ENCODE measurements around the gene NBEA.
"Not testable (repeated sequence)": the region's sequence is repeated elsewhere in the genome, so short reads cannot be mapped to it uniquely, and the experiment has no call there.

The NBEA gene

DNA sequence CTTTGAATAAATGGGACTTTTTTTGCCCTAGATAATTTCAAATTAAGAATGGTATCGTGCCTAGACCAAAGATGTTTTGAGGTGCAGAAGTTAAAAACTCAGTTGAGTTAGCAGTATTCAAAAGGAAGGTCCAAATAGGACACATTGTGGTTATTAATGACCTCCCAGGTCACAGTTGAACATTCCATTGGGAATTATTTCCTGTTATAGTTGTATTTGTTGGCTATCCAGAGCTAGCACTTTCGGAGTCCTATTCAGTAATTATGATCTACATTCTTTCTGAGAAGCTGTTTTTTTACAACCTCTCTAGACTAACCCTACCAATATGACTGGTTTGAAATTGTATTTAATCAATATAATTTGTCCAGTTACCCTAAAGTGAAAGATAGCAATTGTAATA, 450.7 kb downstream of the NBEA start:
- DNase-seq (ENCODE audit: low read depth): no peak

DNA sequence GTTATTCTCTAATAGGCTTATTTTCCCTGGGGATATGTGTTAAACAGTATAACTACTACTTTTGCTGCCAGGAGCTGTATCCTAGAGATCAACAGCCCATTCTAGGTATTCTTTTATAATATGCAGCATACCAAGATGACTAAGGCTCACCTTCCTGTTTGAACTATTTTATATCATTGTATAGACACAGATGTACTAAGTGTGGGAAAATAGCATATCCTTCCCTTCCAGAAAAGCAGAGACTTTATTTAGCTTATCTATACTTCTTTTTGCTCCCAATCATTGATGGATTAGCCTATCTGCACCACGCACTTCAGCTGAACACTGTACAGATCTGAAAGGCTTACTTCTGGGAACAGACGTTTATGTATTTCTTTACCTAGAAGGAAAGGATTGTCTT, 451.8 kb downstream of the NBEA start:
- DNase-seq (ENCODE audit: low read depth): no peak

- not testable (repeated sequence) for DNase-seq (ENCODE audit: low read depth)
Measured at GRCh38 chr13:35408285-35408684, 466.2 kb downstream of the NBEA start.

DNA sequence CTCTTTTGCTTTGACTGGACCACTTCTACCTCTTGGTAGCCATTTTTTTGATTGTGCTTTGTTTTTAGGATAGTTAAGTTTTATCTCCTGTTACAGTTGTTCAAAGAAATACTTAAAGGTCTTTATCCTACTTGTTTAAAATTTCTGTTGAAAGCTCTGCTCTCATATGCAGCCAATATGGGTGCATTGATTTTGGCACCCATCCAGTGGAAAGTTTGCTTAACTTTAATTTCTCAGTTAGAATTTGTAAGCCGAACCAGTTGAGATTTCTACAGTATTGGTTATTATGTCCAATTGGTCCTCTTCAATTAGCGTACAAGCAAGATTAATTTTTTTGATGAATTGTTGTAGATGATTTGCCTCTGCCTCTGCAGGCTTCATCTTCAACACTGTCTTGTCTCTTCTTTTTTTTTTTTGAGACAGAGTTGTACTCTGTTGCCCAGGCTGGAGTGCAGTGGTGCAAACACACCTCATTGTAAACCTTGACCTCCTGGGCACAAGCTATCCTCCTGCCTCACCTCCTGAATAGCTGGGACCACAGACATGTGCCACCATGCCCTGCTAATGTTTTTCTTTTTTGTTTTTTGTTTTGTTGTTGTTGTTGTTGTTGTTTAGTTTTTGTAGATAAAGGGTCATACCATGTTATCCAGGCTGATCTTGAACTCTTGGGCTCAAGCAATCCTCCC, 469.1 kb downstream of the NBEA start:
- no peak for DNase-seq (ENCODE audit: low read depth)

- no peak for DNase-seq (ENCODE audit: low read depth)
Measured at GRCh38 chr13:35448465-35448864, 506.4 kb downstream of the NBEA start.

GRCh38 chr13:35449821-35450220, 507.8 kb downstream of the NBEA start:
- no peak for DNase-seq (ENCODE audit: low read depth)

- DNase-seq (ENCODE audit: low read depth): no peak
Measured at GRCh38 chr13:35455022-35455421, 513.0 kb downstream of the NBEA start.

DNA sequence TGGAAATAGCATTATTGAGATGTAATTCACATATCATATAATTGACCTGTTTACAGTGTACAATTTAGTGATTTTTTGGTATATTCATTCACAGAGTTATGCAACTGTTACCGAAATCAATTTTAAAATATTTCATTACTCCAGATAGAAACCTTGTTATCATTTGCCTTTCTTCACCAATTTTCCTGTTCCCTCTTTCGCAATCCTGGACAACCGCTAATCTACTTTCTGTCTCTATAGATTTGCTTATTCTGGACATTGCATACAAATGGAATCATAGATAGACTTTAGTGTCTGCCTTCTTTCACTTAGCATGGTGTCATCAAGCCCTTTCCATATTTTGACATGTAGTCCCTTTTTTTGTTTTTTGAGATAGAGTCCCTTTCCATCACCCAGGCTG, 515.2 kb downstream of the NBEA start:
- DNase-seq (ENCODE audit: low read depth): no peak

DNA sequence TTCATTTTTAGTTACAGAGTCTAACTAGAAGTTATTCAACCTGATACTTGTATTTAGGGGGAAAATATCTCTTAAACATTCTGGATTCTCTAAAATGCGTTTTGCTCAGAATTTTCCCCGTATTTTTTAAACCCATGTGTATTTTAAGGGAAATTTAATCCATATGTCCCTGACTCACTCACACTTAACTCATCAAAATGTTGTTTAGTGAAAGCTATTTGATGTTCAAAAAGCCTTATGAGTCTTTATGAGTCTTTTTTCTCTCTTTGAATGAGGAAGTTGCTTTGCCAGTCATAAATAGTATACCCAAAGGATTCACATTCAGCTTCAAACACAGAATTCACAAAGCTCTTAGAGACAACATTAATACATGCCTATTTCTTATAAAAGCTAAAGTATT, 518.0 kb downstream of the NBEA start:
- no peak for DNase-seq (ENCODE audit: low read depth)

DNA sequence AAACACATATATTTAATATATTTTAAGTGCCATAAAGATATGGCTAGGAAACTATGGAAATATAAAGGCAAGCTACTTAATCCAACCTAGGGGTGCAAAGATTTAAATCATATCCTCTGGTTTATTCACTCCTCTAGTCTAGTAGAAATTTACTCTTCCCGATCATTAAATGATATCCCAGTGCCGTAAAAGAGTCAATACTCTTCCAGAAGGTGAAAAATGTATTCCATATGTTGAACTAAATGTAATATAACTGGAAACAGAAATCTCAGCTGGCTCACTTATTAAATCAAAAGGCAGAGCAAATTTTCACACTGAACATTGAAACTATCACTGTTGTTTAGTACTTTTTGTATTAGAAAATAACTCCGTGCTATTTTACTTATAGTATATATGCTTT, 523.3 kb downstream of the NBEA start:
- DNase-seq (ENCODE audit: low read depth): no peak

DNA sequence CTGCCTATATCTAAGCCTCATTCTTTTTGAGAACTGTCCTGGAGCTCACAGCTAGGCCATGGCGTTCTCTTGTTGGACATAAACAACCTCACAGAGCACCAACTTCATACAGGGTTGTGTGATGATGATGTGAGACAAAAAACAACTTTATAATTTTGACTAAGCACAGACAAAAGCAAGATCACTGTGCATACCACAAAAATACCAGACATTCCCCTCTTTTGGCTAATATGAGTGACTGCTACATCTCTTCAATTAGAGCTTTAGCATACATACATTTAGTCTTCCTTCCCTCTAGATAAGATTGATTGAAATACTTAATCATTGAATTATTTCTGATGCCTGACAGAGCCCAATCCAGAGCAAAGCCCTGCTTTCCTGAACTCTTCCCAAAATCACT, 526.1 kb downstream of the NBEA start:
- no peak for DNase-seq (ENCODE audit: low read depth)

DNA sequence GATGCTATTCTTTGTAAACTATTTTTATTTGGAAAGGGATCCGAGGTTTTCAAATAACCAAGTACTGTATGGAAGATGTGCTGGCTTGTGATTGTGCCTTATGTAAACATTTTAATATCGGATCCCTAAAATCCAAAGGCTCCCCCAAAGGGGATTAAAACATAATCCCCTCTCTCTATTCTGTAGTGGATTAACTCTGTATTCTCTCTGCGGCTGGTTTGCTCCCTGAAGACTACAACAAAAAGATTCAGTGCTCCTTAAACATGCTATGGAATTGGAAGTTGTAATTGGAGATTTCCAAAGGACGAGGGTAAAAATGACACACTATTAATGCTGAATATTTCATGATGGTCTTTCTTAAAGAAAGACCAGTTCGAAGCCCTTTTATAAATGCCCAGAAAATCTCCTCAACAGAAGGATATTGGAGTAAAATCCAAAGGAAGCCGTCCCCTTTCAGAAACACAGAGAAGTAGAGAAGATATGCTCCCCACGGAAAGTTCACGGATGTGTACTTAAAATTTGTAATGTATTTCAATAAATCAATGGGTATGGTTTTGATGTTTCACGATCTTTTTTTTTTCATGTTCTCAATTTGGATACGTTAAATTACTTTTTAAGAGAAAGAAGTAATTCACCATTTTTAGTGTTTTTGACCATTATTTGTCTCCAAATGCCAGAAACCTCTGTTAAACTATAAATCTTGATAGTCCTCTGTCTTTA, 527.9 kb downstream of the NBEA start:
- no peak for DNase-seq (ENCODE audit: low read depth)

GRCh38 chr13:35470671-35471661, 528.9 kb downstream of the NBEA start:
- no peak for DNase-seq (ENCODE audit: low read depth)

GRCh38 chr13:35471706-35472322, 529.7 kb downstream of the NBEA start:
- DNase-seq (ENCODE audit: low read depth): no peak

DNA sequence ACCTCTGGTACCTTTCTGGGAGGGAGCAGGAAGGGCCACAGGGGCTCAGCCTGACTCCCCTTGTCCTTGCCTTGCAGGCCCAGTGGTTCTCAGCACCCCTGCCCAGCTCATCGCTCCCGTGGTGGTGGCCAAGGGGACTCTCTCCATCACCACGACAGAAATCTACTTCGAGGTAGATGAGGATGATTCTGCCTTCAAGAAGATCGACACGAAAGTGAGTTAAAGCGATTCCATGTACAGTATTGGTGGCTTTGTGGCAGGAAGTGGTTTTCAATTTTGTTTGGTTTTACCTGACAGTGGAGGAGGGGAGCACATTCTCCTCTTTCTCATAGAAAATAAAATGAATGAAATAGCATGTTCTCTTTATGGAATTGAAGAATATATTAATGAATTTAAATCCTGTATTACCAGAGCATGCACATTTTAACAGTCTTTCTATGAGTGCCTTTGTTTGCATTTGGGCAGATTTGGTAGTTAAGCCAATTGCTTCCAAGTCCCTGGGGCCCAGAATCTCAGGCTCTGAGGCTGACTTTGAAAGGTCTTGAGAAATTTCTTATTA, 530.3 kb downstream of the NBEA start:
- no peak for DNase-seq (ENCODE audit: low read depth)

DNA sequence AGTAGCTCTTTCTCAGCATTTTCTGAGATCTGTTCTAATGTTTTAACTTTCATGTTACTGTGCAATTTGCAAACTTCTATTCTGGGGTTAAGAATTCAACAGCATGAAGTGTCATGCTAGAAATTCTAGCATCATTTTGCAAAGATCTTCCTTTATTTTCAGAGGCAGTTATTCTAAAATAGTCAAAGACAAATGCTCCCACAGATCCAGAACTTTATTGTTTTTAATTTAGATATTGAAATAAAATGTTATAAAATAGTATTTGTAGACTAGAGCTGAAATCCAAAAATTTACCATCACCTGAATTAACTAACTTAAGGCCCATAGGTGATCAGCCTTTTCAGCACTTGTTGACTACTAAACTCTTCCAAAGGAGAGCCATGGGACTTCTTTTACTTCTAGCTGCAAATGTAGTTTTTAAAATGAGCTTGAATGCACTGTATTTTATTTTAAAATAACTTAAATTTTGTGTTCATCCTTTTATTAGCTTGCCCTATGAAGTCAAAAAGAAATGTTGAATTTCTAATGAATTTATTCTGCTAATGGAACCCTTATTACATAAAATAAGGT, 531.2 kb downstream of the NBEA start:
- DNase-seq (ENCODE audit: low read depth): no peak

DNA sequence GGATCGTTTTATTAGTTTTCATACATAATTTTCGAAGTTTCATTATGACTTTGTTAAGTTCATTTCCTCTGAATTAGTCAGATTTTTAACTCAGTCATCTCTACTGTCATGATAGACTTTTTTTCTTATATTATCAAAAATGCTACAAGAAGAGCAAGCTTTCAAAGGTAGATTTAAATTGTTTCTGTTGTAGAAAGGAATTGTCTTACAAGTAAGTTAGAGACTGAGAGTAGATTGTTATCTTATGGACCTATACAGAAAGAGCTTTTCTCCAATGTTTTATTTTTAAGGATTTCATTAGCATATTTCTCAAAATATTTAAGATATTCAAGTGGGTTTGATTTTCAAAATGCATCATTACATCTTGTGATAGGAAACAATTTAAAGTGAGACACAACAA, 531.7 kb downstream of the NBEA start:
- no peak for DNase-seq (ENCODE audit: low read depth)

DNA sequence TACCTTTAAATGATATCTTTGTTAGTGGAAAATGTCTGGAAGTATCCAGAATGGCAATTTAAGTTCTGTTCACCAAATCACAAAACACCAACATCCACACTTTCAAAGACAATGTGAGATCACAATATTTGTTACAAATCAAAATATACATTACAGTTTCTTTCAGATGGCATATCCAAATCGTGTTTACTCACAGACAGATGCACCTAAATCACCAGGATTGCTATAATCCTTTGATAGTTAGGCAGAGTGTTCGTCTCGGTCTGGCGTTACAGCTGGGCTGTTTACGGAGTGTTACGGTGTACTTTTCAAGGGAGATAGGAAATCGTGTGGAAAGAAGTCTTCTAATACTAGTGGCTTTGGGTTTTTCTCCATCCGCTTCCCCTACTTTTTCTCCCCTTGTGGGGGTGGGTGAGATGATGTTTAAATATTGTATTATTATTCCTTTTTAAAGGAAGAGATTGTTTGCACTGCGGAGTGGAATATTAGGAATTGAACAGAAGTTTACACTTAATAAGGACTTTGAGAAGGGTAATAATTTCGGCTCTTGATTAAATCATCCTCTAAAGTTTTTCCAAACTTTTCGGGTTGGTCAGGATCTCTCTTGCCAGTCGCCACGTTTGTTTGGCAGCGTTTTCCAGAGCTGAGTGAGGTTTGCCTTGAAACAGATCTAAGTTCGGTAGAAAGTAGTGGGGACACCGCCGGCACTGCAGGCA, 532.6 kb downstream of the NBEA start:
- no peak for DNase-seq (ENCODE audit: low read depth)

DNA sequence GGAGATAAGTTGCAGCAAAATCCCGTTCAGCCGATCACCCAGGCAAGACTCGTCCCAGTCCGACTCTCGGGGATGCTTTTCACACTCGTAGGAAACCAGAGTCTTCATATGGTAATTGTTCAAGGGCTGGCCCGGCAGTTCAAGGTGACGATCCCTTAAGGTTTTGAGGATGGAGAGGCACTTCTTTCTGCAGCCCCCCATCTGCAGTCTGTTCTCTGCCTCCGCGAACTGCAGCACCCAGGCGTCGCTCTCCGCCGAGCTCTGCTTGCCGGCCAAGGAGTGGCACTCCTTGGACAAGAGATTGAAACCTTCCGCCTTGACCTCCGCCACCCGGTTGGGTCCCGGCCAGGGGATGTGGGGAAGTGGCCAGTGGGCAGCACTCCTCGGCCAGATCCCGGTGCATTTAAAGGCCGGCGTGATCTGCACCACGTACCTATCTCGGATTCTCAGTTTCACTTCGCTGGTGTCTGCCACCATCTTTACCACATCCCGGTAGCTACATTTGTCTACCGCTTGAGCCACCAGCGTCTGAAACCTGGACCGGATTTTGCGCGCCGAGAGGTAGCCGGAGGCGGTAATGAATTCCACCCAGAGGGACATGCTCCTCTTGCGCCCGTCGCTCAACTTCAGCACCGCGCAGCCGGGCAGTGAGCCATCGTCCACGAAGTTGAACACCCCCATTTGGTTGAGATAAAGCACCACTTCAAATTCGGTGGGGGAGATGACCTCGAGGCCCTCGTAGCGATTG, 533.3 kb downstream of the NBEA start:
- DNase-seq (ENCODE audit: low read depth): no peak
